HG02588 (cell line): ENCODE results near the gene AHNAK2.
"Not testable (repeated sequence)": the region's sequence is repeated elsewhere in the genome, so short reads cannot be mapped to it uniquely, and the experiment has no call there.

Source experiments
- ATAC-seq: cut with Tn5 transposase; IDR thresholded peaks from one replicate; pipeline ENCODE4 v1.9.1; 2021; ENCODE audit warnings: mild to moderate bottlenecking, moderate library complexity; ENCODE audit not compliant: unreplicated experiment

The AHNAK2 gene

DNA sequence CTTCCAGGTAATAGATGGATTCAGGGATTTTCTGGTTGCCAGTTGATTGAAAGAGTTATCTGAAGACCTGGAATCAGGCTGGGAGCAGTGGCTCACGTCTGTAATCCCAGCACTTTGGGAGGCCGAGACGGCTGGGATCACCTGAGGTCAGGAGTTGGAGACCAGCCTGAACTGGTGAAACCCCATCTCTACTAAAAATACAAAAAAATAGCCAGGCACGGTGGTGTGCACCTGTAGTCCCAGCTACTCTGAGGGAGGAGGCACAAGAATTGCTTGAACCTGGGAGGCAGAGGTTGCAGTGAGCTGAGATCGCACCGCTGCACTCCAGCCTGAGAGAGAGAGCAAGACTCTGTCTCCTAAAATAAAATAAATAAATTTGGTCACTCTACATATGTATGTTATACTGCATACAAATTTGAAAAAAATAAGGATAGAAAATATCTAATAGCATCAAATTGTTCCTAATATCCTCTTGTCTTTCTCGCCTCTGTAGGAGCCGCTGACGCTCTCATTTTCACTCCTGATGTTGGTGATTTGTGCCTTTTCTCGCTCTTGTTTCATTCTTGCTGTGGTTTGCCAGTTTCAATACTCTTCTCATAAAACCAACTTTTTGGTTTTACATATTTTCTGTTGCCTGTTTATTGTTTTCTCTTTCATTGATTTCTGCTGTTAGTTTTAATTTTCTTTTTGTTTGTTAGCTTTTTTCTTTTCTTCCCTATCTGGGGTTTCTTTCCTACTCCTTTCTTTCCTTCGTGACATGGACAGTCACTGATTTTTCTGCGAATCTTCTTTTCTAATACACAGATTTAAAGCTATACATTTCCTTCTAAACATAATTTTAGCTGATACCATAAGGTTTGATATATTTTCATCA, 77.3 kb downstream of the AHNAK2 start:
- ATAC-seq: no peak

DNA sequence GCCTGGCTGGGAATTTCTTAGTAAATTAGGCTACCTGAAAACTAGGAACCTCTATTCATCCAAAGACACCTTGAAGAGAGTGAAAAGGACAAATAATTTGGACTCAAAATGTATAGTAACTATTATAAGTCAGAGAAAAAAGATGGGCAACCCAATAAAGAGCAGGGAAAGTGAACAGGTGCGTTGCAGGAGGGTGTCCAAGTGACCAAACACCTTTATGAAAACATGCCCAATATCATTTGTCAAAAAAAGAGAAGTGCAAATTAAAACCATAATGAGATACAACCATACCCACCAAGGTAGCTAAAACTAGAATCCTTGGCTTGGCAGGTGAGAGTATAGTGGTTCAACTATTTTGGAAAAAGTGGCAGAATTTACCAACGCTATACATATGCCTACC, 78.4 kb downstream of the AHNAK2 start:
- no peak for ATAC-seq

DNA sequence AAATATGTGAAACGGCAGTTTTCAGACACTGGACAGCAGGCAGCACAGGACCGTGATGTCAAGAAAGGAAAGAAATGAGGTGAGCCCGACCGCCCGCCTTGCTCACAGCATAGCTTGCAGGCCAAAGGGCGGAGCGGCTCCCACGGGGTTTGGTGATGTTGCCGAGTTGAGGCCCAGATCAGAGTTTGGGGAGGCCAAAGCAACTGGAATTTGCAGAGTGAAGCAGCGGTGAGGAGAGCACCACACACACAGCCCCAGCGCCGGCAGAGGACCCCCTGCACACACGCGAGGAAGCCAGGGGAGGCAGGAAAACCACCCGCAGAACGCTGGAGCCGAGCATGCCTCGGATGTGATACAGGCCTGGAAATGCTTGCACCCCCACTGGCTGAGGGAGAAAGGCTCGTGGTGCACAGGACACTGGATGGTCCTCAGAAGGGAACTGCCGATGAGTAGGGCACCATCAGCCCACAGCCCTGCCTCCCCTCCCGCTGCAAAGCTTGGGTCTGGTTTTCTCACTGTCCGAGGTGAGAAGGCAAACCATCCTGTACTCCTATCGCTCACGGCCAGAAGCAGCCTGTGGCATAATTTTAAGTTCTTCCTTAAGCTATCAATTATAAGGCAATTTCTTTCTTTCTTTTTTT, 79.2 kb downstream of the AHNAK2 start:
- ATAC-seq: no peak

DNA sequence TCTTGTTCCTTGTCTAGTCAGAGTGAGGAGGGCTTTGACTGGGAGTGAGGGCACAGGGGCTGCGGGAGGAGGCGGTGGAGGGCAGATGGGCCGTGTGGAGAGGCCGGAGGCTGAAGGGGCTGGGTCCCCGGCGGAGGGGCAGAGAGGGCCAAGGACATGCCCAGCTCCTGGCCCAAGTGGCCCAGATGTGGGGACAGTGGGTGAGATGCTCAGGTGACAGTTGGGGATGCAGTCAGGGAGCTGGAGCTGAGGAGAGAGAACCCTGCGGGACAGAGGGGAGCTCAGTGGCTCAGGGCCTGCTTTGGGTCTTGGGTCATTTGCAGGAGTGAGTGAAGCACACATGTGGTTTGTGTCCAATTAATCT, 80.0 kb downstream of the AHNAK2 start:
- no peak for ATAC-seq

DNA sequence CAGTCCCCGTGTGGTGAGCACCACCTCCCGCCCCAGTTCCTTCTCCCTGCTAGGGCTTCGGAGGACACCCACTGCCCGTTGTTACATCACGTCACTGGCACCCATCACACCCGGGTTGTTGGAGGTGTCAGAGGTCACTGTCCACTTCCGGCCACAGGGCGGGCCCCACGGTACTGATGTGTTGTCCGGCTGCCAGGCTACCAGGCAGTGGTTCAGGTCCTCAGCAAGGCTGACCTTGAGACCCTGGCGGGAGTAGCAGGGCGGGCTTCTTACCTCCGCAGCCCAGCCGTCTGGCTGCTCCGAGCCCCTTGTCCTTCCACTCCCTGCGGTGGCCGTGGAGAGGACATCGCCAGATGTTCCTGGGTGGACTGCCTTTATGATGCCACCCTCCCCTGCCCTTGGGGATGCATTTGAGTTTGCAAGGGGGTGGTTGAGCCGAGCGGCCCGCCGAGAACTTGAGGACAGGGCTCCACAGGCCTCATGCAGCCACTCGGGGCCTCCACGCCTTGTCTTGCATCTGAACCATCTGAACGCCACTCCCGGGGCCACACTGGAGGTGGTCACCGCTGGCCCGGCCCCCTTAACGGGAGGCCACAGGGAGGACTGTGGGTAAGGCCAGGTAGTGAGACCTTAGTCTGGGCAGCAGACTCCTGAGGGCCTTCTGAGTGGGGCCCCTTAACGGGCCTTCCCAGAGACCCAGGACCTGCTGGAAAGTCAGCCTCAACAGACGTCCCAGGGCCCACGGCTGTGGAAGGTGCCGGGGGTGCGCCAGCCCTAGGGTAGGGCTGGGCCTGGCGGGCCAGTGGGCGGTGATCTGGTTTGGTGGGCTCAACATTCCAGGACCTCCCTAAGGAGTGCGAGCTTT, 80.6 kb downstream of the AHNAK2 start:
- no peak for ATAC-seq

DNA sequence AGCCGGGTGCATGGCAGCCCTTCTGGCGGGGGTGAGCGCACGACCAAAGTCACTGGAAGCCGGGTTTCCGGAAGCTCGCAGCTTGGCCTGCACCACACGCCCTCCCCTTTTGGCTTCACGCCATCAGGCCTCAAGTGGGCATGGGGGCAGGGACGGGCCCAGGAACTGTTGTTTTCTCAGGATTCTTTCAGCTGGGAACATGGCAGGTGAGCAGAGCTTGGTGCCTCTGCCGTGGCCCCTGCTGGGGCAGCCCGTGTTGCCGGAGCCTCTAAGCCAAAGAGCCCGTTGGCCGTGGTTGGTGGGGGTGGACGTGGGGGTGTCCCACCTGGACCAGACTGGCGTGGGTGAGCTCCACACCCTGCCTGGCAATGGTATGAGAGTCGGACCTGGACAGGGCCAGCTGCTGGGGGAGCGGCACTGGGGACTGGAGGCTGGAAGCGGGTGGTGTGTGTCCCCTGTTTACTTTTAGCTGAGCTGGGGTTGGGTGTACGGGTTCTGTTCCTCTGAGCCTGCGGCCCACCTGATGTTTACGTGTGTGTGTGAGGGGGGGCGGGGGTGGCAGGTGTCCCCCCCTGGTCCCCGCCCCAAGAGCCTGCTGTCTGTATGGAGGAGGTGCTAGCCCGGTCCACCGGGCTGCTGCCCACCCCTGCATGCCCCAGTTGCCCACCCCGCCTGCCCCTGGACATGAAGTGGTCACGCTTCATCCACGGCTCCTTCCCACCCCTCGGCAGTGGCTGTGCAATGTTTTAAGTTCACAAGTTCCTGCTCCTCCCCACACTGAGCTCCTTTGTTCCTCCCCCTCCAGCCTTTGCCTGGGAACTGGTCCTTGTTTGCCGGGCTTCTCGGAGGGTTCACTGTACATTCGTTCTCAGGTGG, 82.2 kb downstream of the AHNAK2 start:
- ATAC-seq: no peak

- no peak for ATAC-seq
Measured at GRCh38 chr14:104895207-104895785, 82.9 kb downstream of the AHNAK2 start.

DNA sequence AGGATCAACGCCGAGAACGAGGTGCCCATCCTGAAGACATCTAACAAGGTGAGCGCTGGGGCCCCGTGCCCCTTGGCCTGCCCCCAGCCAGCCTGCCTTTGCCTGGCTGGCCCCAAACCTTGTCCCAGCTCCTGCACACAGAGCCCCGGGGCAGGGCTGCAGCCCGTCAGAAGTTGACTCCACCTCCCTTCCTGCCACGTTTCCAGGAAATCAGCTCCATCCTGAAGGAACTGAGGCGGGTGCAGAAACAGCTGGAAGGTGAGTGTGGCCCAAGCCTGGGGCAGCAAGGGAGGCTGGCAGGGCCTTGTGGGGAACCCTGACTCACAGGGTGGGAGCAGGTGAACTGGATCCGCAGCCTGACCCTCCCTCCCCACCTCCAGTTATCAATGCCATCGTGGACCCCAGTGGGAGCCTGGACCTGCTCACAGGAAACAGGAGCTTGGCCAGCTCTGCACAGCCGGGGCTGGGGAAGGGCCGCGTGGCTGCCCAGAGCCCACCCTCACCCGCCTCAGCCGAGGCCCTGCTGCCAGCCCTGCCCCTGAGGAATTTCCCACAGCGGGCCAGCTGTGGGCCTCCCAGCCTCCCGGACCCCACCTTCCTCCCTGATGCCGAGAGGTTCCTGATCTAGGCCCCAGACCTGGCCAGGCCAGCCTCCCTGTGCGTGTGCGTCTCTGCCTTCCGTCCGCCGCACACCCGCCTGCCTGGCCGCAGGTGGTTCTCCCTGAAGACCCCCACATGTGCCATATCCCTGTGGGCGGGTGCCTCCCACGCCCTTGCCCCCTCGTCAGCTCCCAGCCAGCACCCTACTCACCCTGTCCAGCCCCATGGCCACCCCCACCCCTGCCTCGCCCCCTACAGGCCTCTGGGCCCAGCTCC, 83.6 kb downstream of the AHNAK2 start:
- no peak for ATAC-seq

DNA sequence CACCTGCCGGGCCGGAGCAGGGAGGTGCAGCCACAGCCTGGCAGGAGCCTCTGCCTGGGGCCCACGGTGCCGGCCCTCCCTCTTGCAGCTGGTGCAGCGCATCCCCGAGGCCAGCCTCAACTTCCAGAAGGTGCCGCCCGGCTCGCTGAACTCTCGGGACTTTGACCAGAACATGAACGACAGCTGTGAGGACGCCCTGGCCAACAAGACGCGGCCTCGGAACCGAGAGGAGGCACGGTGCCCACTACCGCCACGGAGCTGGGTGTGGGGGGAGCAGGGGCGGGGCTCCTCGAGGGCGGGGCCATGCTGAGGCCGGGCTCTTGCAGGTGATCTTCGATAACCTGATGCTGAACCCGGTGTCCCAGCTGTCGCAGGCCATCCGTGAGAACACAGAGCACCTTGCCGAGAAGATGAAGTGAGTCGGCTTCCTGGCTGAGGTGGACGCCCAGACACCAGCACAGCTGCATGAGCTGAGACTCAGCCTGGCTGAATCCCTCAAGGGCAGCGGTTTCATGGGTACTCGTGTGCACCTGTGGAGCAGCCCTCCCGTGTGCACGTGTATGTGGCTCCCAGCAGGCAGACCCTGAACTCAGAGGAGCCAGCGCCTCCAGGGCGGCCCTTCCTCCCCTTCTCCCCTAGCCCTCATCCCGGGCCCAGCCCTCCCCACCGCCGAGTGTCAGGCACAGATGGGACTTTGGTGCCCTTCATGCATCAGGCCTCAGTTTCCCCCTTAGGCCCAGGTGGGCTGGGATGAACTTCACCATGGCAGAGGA, 84.6 kb downstream of the AHNAK2 start:
- no peak for ATAC-seq

DNA sequence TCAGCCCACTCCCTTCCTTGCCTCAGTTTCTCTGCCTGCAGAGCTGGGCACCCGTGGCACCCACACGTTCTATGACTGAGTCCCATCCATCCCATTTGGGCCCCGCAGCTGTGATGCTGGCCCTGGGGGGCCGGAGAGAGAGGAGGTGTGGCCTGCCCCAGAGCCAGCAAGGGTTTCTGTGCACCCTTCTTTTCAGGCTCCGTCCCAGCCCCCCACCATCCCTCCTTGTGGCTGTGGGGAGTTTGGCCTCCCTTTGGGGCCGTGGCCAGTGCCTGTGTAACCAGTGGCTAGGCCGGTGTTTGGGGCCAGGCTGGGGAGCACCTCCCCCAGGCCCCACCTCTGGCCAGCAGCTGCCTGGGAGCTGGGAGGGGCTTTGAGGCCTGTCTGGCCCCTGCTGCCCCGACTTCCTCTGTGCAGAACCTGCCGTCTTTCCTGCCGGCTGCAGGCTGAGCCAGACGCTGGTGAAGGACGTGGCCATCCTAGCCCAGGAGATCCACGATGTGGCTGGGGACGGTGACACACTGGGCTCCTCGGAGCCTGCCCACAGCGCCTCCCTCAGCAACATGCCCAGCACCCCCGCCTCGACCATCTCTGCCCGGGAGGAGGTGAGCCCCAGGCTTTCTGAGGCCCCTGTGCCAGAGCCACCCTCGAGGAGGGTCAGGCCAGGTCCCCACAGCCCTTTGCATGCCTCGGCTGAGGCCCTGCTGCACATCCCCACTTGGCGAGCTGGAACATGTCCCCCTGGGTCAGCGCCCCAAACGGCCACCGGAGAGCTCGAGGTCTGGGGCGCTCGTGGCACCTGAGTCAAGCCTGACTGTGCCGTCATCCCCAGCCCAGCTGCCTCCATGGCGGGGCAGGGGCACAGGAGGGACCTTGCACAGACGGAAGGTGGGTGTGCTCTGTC, 85.4 kb downstream of the AHNAK2 start:
- no peak for ATAC-seq

DNA sequence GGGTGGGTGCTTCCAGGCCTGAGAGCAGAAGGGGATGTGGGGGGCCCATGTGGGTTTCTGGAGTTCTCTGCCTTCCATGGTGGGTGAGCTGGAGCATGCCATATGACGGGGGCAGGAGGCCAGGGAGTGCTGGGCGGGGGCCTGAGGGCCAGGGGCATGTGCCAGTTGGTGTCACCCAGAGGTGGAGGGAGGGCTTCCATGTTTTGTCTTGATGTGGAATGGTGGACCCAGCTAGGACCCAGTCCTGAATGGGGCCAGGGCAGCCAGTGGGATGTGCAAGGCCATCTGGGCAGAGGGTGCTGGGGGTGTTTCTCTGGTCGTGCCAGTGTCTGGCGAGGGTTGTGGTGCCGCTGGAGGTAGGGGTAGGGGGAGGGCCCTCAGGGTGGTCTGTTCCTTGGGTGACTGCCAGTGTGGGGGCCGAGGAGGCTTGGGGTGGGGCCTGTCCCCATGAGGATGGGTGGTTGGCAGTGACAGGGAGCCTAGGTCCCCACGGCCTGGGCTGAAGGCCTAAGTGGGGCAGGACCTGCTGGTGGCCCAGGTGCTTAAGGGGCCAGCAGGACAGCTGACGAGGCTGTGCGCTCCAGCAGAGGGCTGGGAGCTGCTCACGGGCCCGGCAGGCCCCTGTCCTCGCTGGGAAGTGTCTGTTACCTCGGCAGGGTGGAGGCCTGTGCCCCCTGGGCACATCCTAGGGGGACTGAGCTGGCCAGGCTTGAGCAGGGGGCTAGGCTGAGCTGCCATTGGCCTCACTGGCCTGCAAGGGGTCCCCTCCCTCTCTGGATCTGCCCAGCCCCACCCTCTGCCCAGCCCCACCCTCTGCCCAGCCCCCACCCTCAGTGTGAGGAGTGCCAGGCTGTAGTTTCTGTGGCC, 86.3 kb downstream of the AHNAK2 start:
- no peak for ATAC-seq

- ATAC-seq: no peak
Measured at GRCh38 chr14:104891121-104891551, 87.0 kb downstream of the AHNAK2 start.

DNA sequence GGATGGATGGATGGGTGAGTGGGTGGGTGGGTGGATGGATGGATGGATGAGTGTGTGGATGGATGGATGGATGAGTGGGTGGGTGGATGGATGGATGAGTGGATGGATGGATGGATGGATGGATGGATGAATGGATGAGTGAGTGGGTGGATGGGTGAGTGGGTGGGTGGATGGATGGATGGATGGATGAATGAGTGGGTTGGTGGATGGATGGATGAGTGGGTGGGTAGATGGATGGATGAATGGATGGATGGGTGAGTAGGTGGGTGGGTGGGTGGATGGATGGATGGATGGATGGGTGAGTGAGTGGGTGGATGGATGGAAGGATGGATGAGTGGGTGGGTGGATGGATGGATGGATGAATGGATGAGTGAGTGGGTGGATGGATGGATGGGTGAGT, 87.9 kb downstream of the AHNAK2 start:
- ATAC-seq: not testable (repeated sequence)

GRCh38 chr14:104889375-104889757, 88.8 kb downstream of the AHNAK2 start:
- no peak for ATAC-seq

DNA sequence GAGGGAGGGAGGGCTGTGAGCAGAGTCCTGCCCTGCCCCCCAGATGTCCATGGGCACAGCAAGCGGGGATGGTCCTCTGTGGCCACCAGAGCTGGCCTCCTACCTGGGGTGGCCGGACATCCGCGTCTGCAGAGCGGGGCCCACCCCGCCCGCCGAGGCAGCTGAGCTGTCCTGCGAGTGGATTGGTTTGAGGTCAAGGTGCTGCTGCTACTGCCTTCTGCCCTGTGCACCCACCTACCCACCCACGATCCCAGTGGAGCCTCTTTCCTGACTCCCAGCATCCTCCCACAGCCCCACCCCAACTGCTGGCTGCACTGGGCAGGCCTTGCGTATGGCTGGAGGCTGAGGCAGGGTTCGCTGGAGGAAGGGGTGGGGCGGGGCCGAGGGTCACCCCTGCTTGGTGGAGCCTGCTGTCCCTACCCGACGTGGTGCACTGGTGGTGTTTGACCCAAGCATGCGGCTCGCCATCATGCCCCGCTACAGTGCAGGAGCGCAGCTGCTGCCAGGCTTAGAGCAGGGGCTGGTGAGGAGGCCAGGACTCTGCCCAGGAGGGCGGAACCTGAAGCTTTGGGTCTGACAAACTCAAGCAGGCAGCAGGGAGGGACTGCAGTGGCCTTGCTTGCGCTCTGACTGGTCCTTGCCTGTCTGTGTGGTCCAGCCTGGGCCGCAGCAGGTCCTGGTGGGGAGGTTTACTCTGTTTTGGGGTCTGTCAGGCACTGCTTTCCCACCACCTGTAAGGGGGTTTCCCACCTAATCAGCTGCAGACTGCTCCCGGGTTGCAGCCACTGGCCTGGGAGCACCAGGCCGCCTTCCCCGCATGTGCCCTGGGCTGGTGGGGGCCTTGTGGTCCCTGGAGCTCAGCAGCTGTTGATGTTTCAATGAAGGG, 89.4 kb downstream of the AHNAK2 start:
- no peak for ATAC-seq
